ENCODE data around the gene LMOD1.

Gene LMOD1

GRCh38 chr1:201894343-201895119 is 51.8 kb downstream of the LMOD1 start:
- no peak for DNase-seq

DNA sequence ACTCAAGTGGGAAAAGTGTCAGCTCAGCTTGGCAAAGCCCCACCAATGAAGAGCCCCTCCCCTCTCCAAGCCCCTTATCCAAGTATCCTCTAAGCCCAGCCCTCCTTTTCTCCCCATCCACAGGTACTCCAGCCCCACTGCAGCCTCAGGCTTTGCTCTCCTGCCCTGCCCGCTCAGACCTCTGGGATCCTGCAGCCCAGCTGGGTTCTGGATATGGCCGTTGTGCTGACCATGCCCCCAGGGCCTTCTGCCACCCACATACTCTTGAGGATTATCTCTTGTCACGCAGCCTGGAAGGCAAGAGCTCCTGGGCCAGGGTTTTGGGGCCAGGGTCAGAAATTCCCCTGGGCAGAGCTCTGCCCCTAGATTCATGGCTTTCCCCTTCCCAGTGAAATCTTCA is 52.9 kb downstream of the LMOD1 start:
- no peak for DNase-seq

GRCh38 chr1:201892211-201892610 is 54.1 kb downstream of the LMOD1 start:
- DNase-seq, result no peak

DNA sequence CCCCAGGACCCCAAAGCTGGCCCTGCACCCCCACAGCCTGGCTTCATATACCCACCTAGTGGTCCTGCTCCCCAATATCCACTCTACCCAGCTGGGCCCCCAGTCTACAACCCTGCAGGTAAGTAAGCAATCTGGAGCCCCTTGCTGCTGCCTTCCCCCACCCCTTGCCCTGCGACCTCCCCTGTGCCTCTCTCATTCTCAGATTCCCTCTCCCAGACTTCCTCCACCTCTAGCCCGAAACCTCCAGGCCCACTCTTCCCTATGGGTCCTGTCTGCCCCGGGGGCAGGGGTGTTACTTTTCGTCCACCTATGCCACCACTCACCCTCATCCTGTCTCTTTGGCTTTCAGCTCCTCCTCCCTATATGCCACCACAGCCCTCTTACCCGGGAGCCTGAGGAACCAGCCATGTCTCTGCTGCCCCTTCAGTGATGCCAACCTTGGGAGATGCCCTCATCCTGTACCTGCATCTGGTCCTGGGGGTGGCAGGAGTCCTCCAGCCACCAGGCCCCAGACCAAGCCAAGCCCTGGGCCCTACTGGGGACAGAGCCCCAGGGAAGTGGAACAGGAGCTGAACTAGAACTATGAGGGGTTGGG is 54.8 kb downstream of the LMOD1 start:
- no peak for DNase-seq

DNA sequence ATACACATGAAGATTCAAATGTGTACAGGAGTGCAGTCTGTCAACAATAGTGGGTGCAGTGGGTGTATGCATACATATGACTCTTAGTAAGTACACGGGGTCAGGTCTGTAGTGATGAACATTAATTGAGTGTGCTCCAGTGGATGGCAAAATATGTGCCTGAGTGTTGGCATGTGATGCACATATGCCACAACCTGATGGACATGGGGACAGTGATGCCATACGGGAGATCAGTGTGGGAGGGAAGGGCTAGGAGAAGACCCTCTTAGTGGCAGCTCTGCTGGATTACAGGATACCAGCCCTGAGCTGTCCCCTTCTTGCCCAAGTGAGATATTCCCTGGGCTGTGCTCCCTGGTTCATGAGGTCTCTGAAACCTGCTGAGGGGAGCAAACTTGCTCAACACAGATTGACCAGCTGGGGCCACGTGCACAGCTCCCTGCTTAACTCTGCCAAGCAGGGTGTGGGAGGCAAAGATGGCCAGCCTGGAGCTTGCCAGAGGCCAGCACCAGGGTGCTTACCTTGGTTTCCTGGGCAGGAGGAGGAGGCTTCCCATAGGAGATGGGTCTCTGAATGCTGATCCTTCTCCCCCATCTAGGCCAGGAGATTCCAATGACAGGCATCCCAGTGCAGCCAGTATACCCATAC is 55.4 kb downstream of the LMOD1 start:
- DNase-seq, result no peak

DNA sequence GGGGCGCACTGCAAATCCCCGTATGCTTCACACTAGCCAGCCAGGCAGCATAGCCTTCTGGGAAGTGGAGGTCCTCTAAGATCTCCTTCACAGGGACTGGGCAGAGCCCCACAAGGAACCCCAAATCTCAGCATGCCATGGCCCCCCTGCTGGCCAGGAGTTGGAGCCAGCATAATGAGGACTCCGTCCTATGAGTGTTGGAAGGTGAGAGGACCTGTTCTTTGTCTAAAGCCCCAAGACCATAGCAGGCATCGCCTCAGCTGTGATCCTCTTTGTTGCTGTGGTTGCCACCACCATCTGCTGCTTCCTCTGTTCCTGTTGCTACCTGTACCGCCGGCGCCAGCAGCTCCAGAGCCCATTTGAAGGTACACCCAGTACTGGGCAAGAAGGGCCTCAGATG is 56.1 kb downstream of the LMOD1 start:
- DNase-seq, result peak in 1 of 58 donors; percentile 12

GRCh38 chr1:201889090-201889968 is 57.0 kb downstream of the LMOD1 start:
- peak in 5 of 58 donors; percentile 39 to 66 (median 42) for DNase-seq

DNA sequence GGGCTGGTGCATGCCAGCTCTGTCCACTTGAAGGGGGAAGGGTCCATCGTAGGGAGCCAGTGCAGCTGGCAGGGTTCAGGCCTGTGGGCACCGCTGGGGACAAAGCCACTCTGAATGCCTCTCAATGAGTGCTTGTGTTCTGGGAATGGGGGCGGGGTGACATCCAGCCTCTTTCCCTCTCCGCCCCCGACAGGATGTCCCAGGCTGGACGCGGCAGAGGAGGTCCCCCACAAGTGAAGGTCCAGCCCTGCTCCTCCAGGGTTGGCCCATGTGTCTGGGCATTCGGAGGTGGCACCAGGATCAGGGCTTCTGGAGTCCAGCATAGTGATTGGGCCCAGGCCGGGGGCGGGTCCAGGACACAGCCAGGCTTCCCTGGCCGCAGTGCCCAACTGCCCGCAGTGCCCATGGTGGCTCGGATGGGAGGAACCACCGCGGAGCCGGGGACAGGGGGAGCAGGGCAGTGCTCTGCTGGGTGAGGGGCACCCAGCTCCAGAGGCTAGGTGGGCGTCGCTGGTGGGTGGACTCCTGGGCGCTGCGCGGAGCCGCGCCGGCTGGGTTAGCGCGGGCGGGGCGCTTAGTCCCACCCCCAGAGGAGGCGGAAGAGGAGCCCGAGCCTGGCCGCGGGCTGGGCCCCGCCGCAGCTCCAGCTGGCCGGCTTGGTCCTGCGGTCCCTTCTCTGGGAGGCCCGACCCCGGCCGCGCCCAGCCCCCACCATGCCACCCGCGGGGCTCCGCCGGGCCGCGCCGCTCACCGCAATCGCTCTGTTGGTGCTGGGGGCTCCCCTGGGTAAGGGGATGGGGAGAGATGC is 57.9 kb downstream of the LMOD1 start, which contains the start of gene SHISA4:
SHISA4 (plus strand) TSS at position 617 of the 808 bp plus-strand sequence; CDS start at position 714, 97 bp downstream.
- DNase-seq, result peak; percentile 66 to 99 (median 93)

DNA sequence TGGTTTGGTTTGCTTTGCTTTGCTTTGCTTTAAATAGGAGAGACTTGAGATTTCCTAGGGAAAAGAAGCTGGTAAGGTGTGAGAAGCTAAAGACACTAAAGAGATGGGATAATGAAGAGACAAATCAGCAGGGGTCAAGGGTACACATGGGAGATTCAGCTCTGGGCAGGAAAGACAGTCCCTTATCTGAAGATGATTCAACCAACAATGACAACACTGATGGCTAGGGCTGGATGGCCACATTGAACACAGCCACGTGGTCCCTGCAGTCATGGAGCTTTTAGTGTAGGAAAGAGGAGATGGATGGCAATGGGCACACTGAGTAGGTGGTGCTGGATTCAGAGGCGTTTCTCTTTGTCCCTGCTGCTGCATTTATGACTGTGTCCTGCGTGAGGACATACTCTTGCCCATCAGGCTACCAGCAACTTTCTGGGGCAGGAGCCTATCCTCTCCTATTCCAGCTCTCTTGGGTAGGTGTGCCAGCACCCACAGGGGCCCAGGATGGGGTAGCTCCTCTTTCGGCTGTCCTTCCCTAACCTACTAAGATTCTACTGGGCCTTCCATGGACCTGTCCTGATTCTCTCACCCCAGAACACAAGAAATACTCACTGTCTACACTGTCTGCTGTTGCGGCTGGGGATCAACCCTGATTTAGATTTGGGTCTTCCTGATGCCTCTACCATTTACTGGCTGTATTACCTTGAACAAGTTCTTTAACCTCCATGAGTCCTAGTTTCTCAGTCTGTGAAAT is 59.1 kb downstream of the LMOD1 start:
- DNase-seq, result peak in 16 of 58 donors; percentile 12 to 55 (median 34)

DNA sequence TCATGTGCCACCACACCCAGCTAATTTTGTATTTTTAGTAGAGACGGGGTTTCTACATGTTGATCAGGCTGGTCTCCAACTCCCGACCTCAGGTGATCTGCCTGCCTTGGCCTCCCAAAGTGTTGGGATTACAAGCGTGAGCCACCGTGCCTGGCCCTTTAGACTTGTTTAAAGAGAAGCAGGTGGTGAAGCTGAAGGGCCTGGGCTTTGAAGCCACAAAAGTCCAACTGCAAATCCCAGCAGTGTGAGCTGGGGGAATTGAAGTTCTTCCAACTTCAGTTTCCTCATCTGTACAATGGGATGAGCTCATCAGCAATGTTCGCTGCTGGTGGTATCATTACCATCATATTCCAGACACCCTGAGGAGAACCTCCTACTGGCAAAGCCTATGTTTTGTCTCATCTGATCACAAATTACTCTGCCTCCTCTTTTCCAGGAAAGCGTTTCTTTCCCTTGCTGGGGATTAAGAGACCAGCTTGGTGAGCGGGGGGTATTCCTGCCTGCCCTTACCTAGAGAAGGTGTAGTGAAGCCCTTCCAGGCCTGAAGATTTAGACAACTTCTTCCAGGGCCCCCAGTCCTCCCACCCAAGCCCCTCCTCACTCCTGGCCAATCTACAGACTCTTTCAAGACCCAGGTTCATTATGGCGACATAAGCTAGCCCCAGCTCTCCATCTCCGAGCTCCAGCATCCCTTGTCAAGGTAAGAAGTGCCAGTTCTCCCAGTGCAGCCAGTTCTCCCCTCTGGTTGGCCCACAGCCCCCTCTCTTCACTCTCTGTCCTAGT is 60.1 kb downstream of the LMOD1 start:
- DNase-seq, result no peak

- DNase-seq, result no peak
These were observed 60.7 kb downstream of the LMOD1 start for GRCh38 chr1:201885531-201886075.

DNA sequence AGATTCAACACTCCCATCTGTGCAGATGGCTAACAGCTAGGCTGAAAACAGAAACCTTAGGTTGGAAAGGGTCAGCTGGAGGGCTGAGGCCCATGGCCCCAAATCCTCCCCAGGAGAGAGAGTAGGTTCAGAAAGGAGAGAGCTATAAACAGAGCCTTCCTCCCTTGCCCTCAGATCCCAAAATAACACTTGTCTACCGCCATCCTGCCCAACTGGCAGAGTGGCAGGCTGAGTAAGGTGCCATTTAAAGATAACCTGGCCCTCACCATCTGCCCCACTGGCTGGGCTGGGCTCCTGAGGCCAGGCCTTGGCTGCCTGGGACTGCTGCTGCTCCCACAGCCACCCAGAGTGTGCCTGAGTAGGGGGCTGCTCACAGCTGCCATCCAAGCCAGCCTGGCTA is 61.9 kb downstream of the LMOD1 start:
- DNase-seq, result no peak

GRCh38 chr1:201883786-201884185 is 62.6 kb downstream of the LMOD1 start:
- peak in 8 of 58 donors; percentile 19 to 51 (median 33) for DNase-seq

DNA sequence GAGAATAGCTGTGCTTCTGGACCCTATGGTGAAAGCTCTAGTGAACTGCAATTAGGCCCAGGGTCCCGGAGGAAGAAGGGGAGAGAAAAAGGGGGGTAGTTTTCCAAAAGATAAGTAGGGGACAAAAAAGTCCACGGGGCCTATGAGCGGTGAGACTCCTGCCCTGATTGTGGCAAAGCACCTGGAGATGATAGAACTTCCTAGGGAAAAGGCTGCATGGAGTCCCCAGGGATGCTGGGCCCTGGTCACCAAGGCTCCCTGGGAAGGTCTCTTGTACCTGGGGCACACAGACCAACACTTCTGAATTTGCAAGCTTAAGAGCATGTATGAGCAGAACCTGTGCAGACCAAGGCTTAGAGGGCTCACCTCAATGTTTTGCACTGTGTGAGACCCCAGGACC is 63.1 kb downstream of the LMOD1 start:
- DNase-seq, result no peak

- DNase-seq, result peak in 18 of 58 donors; percentile 23 to 73 (median 40)
These were observed 63.6 kb downstream of the LMOD1 start for GRCh38 chr1:201882665-201883132.

DNA sequence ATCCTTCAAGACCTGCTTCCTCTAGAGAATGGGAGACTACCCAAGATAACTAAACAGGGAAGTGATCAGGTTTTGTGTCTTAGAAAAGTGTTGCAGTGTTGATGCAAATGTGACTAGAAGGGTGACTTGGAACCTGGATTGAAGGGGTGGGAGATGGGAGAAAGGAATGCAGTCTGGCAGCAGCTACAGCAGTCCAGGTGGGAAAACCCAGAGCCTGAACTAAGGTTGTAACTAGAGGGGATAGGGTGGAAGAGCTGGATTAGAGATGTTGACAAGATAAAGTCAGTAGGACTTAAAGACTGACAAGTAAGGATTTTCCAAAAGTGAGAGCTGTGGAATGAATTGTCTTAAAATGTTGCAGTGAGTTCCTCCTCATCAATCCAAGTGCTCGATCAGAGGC is 64.7 kb downstream of the LMOD1 start:
- no peak for DNase-seq

GRCh38 chr1:201880928-201881571 is 65.3 kb downstream of the LMOD1 start:
- no peak for DNase-seq
